NT2/D1 (cell line): ENCODE results near the gene CTSK.

Experiments
- SUZ12 ChIP-seq: IDR thresholded peaks from 2 replicates; pipeline ENCODE4 v1.6.1; 2011; ENCODE audit not compliant: insufficient read length, insufficient read depth; ENCODE audit errors: extremely low read depth
- YY1 ChIP-seq: IDR thresholded peaks from 2 replicates; pipeline ENCODE4 v1.6.1; 2011; ENCODE audit not compliant: insufficient read length, insufficient read depth
- ZNF274 ChIP-seq: IDR thresholded peaks from 2 replicates; pipeline ENCODE4 v1.6.1; 2011; ENCODE audit warnings: mild to moderate bottlenecking, low read depth, low read length

DNA sequence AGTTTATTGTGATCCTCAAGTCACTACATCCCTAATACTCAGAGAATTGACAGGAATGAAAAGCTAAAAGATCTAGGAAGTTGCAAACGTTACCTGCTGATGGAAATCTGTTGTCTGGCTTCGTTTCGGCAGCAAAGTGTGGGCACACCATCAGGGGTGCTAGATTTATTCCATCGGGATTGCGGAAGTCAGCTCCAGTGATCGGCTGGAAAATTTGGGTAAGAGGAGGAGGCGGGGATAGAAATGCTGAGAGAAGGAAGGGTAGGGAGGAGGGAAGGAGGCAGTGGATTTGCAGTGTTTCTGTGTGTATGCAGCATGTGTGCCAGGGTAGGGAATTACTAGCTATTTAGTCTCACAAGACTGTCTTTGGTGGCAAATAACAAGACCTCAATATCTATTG is at the start of gene CTSK:
- no peak for TF ChIP-seq ZNF274
- no peak for TF ChIP-seq YY1
- no peak for TF ChIP-seq SUZ12
